Measurements from ENCODE around the gene SLC39A2. TPM values are rescaled to one million over a fixed set of nuclear protein-coding genes. Genes with fewer than 3 reads are reported as not detected.
"Not testable (repeated sequence)": the region's sequence is repeated elsewhere in the genome, so short reads cannot be mapped to it uniquely, and the experiment has no call there.

The SLC39A2 gene
- total RNA-seq, 2 donors from 2014 or later, result not detected

- intact Hi-C loops (cut with DNase I), result no loop called here
- ATAC-seq (peak; percentile 93 to 95), DNase-seq (peak; percentile 92)
Observed at GRCh38 chr14:20989787-20990600, 9.1 kb upstream of the SLC39A2 start, which contains the start of gene METTL17. Gene METTL17, plus strand, starts transcription at chr14:20989980. Its CDS starts 23 bp downstream, at chr14:20990003.

GRCh38 chr14:20996521-20996920, 2.6 kb upstream of the SLC39A2 start:
- intact Hi-C loops (cut with DNase I), result no loop called here
- DNase-seq (no peak), ATAC-seq (no peak)

- intact Hi-C loops (cut with DNase I), result no loop called here
- DNase-seq (no peak), ATAC-seq (no peak)
Observed at GRCh38 chr14:20997115-20997514, 2.0 kb upstream of the SLC39A2 start.

GRCh38 chr14:20997564-20997963, 1.5 kb upstream of the SLC39A2 start:
- no peak for ATAC-seq
- no peak for DNase-seq
- intact Hi-C loops (cut with DNase I), result no loop called here

GRCh38 chr14:20998139-20998538, 954 bp upstream of the SLC39A2 start:
- DNase-seq (no peak), ATAC-seq (no peak)
- intact Hi-C loops (cut with DNase I), result no loop called here

GRCh38 chr14:20999591-20999990, 498 bp downstream of the SLC39A2 start:
- ATAC-seq, result no peak
- no peak for DNase-seq
- intact Hi-C loops (cut with DNase I), result no loop called here

GRCh38 chr14:21001218-21001617, 2.1 kb downstream of the SLC39A2 start:
- DNase-seq (no peak), ATAC-seq (no peak)
- intact Hi-C loops (cut with DNase I), result no loop called here

GRCh38 chr14:21003788-21004346, 4.8 kb downstream of the SLC39A2 start:
- no peak for DNase-seq
- intact Hi-C loops (cut with DNase I), result no loop called here

GRCh38 chr14:21009721-21010120, 10.6 kb downstream of the SLC39A2 start:
- DNase-seq, ATAC-seq: not testable (repeated sequence)
- intact Hi-C loops (cut with DNase I), result loop anchor here in 1 of 2 donors (5.0 kb wide), 1 partner anchor 98 kb away; no protein-coding TSS in a partner anchor

More at GRCh38 chr14:21003788-21004346, 4.8 kb downstream of the SLC39A2 start:
- ATAC-seq, result peak; percentile 64 to 66

GRCh38 chr14:21011136-21011535, 12.0 kb downstream of the SLC39A2 start:
- no peak for ATAC-seq
- DNase-seq, result no peak
- intact Hi-C loops (cut with DNase I), result loop anchor here in 1 of 2 donors (5.0 kb wide), 1 partner anchor 96 kb away; no protein-coding TSS in a partner anchor

- peak; percentile 81 for DNase-seq
- intact Hi-C loops (cut with DNase I), result loop anchor here (1.0 to 5.0 kb wide), 4 partner anchors 25 to 93 kb away; no protein-coding TSS in a partner anchor
- peak; percentile 78 to 87 for ATAC-seq
Observed at GRCh38 chr14:21014761-21015190, 15.7 kb downstream of the SLC39A2 start.

- no peak for DNase-seq
- peak in 1 of 2 donors; percentile 34 for ATAC-seq
- intact Hi-C loops (cut with DNase I), result loop anchor here (2.0 to 5.0 kb wide), 2 partner anchors 25 to 77 kb away; no protein-coding TSS in a partner anchor
Observed at GRCh38 chr14:21015312-21015711, 16.2 kb downstream of the SLC39A2 start.

- intact Hi-C loops (cut with DNase I), result loop anchor here (5.0 kb wide), 1 partner anchor 76 kb away; no protein-coding TSS in a partner anchor
- ATAC-seq (no peak), DNase-seq (no peak)
Observed at GRCh38 chr14:21016413-21017190, 17.5 kb downstream of the SLC39A2 start.

- intact Hi-C loops (cut with DNase I), result loop anchor here (5.0 kb wide), 1 partner anchor 75 kb away; no protein-coding TSS in a partner anchor
Observed at GRCh38 chr14:21017528-21018245, 18.6 kb downstream of the SLC39A2 start.

GRCh38 chr14:21018286-21018685, 19.2 kb downstream of the SLC39A2 start:
- no peak for ATAC-seq
- intact Hi-C loops (cut with DNase I), result loop anchor here (5.0 kb wide), 1 partner anchor 74 kb away; no protein-coding TSS in a partner anchor
- DNase-seq, result no peak

More at GRCh38 chr14:21017528-21018245, 18.6 kb downstream of the SLC39A2 start:
- DNase-seq (no peak), ATAC-seq (no peak)

GRCh38 chr14:21018781-21019180, 19.7 kb downstream of the SLC39A2 start:
- intact Hi-C loops (cut with DNase I), result loop anchor here (5.0 kb wide), 1 partner anchor 74 kb away; no protein-coding TSS in a partner anchor
- DNase-seq, result no peak
- ATAC-seq, result no peak

- intact Hi-C loops (cut with DNase I), result loop anchor here (5.0 kb wide), 1 partner anchor 73 kb away; no protein-coding TSS in a partner anchor
- ATAC-seq (no peak), DNase-seq (no peak)
Observed at GRCh38 chr14:21019366-21019765, 20.3 kb downstream of the SLC39A2 start.

- intact Hi-C loops (cut with DNase I), result no loop called here
- ATAC-seq (no peak), DNase-seq (no peak)
Observed at GRCh38 chr14:21020977-21021545, 22.0 kb downstream of the SLC39A2 start.
